ENCODE data around the gene SUGP2. TPM values are rescaled to one million over a fixed set of nuclear protein-coding genes. Genes with fewer than 3 reads are reported as not detected.

SUGP2 gene
- polyA plus RNA-seq, 1 donor (not counting 4 experiments of a cell fraction or from before 2014, with no cell fraction given), result 51.2 TPM

DNA sequence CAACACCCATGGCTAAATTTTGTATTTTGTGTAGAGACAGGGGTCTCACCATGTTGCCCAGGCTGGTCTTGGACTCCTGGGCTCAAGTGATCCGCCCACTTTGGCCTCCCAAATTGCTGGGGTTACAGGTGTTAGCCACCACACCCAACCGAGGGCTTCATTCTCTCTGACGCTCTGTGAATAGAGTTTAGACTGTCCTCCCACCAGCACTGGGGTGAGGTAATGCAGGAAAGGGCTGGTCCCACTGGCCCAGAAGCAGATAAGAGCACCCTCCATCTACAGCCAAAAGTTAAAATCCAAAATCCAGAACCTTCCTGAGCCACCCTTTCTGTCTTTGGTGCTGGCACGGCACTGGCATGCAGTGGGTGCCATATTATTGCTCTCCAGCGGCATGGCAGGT lies 60.5 kb downstream of the SUGP2 start:
- Histone ChIP-seq H3K4me2 (ENCODE audit: control insufficient read depth, extremely low read depth, insufficient read depth, low read depth, low read length) (no peak overlapping the region), H3K4me3 (ENCODE audit: control insufficient read depth in 2 of 3, extremely low read depth in 1 of 3, insufficient read depth in 2 of 3, low read depth in 1 of 3, low read length in 3 of 3) (no peak overlapping the region), H3K9ac (ENCODE audit: control insufficient read depth, extremely low read depth, insufficient read depth, low read length) (no peak overlapping the region), H3K27me3 (ENCODE audit: control insufficient read depth, extremely low read depth, insufficient read depth, low read length) (no peaks in the 10 kb centered on the region), H3K9me3 (ENCODE audit: control insufficient read depth, low read depth, low read length) (no peaks in the 10 kb centered on the region), H3K4me1 (ENCODE audit: control insufficient read depth, extremely low read depth, insufficient read depth, low read length) (peaks cover 7% of the 10 kb centered on the region), H3K79me2 (ENCODE audit: control insufficient read depth, insufficient read depth, low read length) (no peaks in the 10 kb centered on the region), H3K27ac (ENCODE audit: control insufficient read depth, insufficient read depth, low read length) (no peak overlapping the region), H4K20me1 (ENCODE audit: control insufficient read depth, extremely low read depth, insufficient read depth, low read length) (no peaks in the 10 kb centered on the region), H2AFZ (ENCODE audit: control insufficient read depth, low read length) (no peak overlapping the region), H3K9me1 (ENCODE audit: control insufficient read depth, extremely low read depth, insufficient read depth, low read length) (no peaks in the 10 kb centered on the region), H3K36me3 (ENCODE audit: control insufficient read depth in 2 of 2, extremely low read depth in 1 of 2, insufficient read depth in 2 of 2, low read length in 2 of 2) (no peaks in the 10 kb centered on the region)
- dilution Hi-C loops (cut with MboI; ENCODE audit: extremely low pct_ligation_motif_present, low sequenced_read_pairs), result no loop called here
- no peak for FAIRE-seq
- no peak for DNase-seq (ENCODE audit: low read depth, low spot score)
- TF ChIP-seq CTCF (optimal IDR thresholded peaks at IDR 0.05 in 1 of 3, IDR thresholded peaks at IDR 0.05 in 1 of 3, conservative IDR thresholded peaks at IDR 0.05 in 1 of 3; ENCODE audit: extremely low read depth in 1 of 3, insufficient read depth in 2 of 3, low read length in 3 of 3), result no peak
- TF ChIP-seq EZH2 (IDR thresholded peaks at IDR 0.05; ENCODE audit: low read length), result no peak

- H3K9ac ChIP-seq (ENCODE audit: control insufficient read depth, extremely low read depth, insufficient read depth, low read length), result no peak overlapping the region
- FAIRE-seq (no peak), DNase-seq (ENCODE audit: low read depth, low spot score) (no peak)
- no peak overlapping the region for H3K4me2 ChIP-seq (ENCODE audit: control insufficient read depth, extremely low read depth, insufficient read depth, low read depth, low read length)
- no peak overlapping the region for H2AFZ ChIP-seq (ENCODE audit: control insufficient read depth, low read length)
- dilution Hi-C loops (cut with MboI; ENCODE audit: extremely low pct_ligation_motif_present, low sequenced_read_pairs), result no loop called here
- no peak overlapping the region for H3K4me3 ChIP-seq (ENCODE audit: control insufficient read depth in 2 of 3, extremely low read depth in 1 of 3, insufficient read depth in 2 of 3, low read depth in 1 of 3, low read length in 3 of 3)
- TF ChIP-seq EZH2 (IDR thresholded peaks at IDR 0.05; ENCODE audit: low read length) (no peak), CTCF (optimal IDR thresholded peaks at IDR 0.05 in 1 of 3, IDR thresholded peaks at IDR 0.05 in 1 of 3, conservative IDR thresholded peaks at IDR 0.05 in 1 of 3; ENCODE audit: extremely low read depth in 1 of 3, insufficient read depth in 2 of 3, low read length in 3 of 3) (no peak)
- no peaks in the 10 kb centered on the region for H4K20me1 ChIP-seq (ENCODE audit: control insufficient read depth, extremely low read depth, insufficient read depth, low read length)
- H3K27me3 ChIP-seq (ENCODE audit: control insufficient read depth, extremely low read depth, insufficient read depth, low read length), result no peaks in the 10 kb centered on the region
- no peaks in the 10 kb centered on the region for H3K36me3 ChIP-seq (ENCODE audit: control insufficient read depth in 2 of 2, extremely low read depth in 1 of 2, insufficient read depth in 2 of 2, low read length in 2 of 2)
- H3K9me1 ChIP-seq (ENCODE audit: control insufficient read depth, extremely low read depth, insufficient read depth, low read length), result no peaks in the 10 kb centered on the region
- no peaks in the 10 kb centered on the region for H3K9me3 ChIP-seq (ENCODE audit: control insufficient read depth, low read depth, low read length)
- H3K4me1 ChIP-seq (ENCODE audit: control insufficient read depth, extremely low read depth, insufficient read depth, low read length), result peaks cover 7% of the 10 kb centered on the region
- no peak overlapping the region for H3K27ac ChIP-seq (ENCODE audit: control insufficient read depth, insufficient read depth, low read length)
- no peaks in the 10 kb centered on the region for H3K79me2 ChIP-seq (ENCODE audit: control insufficient read depth, insufficient read depth, low read length)
Observed at GRCh38 chr19:18972301-18972811, 61.0 kb downstream of the SUGP2 start.

Data from keratinocyte (primary cell).